GM12873 (cell line): Measurements from ENCODE around the gene CHPT1.
A peak's percentile ranks its signal among the peaks of the same experiment; 100 is the strongest.

Source experiments
- CTCF ChIP-seq: IDR thresholded peaks from 2 replicates; pipeline ENCODE4 v1.5.1; 2012; ENCODE audit warnings: low read depth, mild to moderate bottlenecking, moderate library complexity, low read length, control low read depth; ENCODE audit not compliant: insufficient read depth; ENCODE audit errors: missing control alignments

Gene CHPT1

GRCh38 chr12:101697930-101698799 is 725 bp downstream of the CHPT1 start:
- TF ChIP-seq CTCF: no peak

- peak; percentile 3 for TF ChIP-seq CTCF
These were observed 1.4 kb downstream of the CHPT1 start for GRCh38 chr12:101698800-101699347.

- no peak for TF ChIP-seq CTCF
These were observed 2.9 kb downstream of the CHPT1 start for GRCh38 chr12:101700299-101700820.

GRCh38 chr12:101703487-101703886 is 6.0 kb downstream of the CHPT1 start:
- TF ChIP-seq CTCF: no peak

GRCh38 chr12:101706403-101706802 is 9.0 kb downstream of the CHPT1 start:
- TF ChIP-seq CTCF: no peak

- TF ChIP-seq CTCF: no peak
These were observed 9.8 kb downstream of the CHPT1 start for GRCh38 chr12:101707131-101707782.

GRCh38 chr12:101710288-101710687 is 12.8 kb downstream of the CHPT1 start:
- no peak for TF ChIP-seq CTCF
